Smooth muscle cell (in vitro differentiated cells): Measurements from ENCODE around the gene NOL4L. TPM values are rescaled to one million over a fixed set of nuclear protein-coding genes. Genes with fewer than 3 reads are reported as not detected.

ENCODE experiments used
- DNase-seq: peaks from one replicate; lab custom pipeline; 2025; ENCODE audit not compliant: unreplicated experiment; lab: John Stamatoyannopoulos, UW
- H2AFZ ChIP-seq: fragments of 200-600 bp; sonication (generic); 2 replicates; pipeline ENCODE4 v1.6.0; 2016; ENCODE audit warnings: antibody characterized with exemption, low read depth, mild to moderate bottlenecking
- H3F3A ChIP-seq: fragments of 200-600 bp; sonication (generic); 2 replicates; pipeline ENCODE4 v1.6.0; 2017; ENCODE audit warnings: antibody characterized with exemption, low read depth
- H3K27ac ChIP-seq: fragments of 200-600 bp; sonication (generic); 2 replicates; pipeline ENCODE4 v1.5.1; 2016; ENCODE audit warnings: low read depth, mild to moderate bottlenecking
- H3K27me3 ChIP-seq: fragments of 200-600 bp; sonication (generic); 2 replicates; pipeline ENCODE4 v1.6.1; 2016; ENCODE audit warnings: low read depth, mild to moderate bottlenecking
- H3K36me3 ChIP-seq: fragments of 200-600 bp; sonication (generic); 2 replicates; pipeline ENCODE4 v1.5.1; 2016; ENCODE audit warnings: low read depth
- H3K4me1 ChIP-seq: fragments of 200-600 bp; sonication (generic); 2 replicates; pipeline ENCODE4 v1.5.1; 2016; ENCODE audit warnings: low read depth
- H3K4me2 ChIP-seq: fragments of 200-600 bp; sonication (generic); 2 replicates; pipeline ENCODE4 v1.6.0; 2016; ENCODE audit warnings: mild to moderate bottlenecking
- H3K4me3 ChIP-seq: fragments of 200-600 bp; sonication (generic); 2 replicates; pipeline ENCODE4 v1.5.1; 2016; ENCODE audit warnings: mild to moderate bottlenecking
- H3K79me2 ChIP-seq: fragments of 200-600 bp; sonication (generic); 2 replicates; pipeline ENCODE4 v1.6.0; 2016; ENCODE audit warnings: low read depth, mild to moderate bottlenecking
- H3K9ac ChIP-seq: fragments of 200-600 bp; sonication (generic); 2 replicates; pipeline ENCODE4 v1.6.0; 2016; ENCODE audit warnings: low read depth
- H3K9me3 ChIP-seq: fragments of 200-600 bp; sonication (generic); replicated peaks from 2 replicates; pipeline ENCODE4 v1.5.1; 2016; ENCODE audit warnings: low read depth
- H4K20me1 ChIP-seq: fragments of 200-600 bp; sonication (generic); 2 replicates; pipeline ENCODE4 v1.6.0; 2016; ENCODE audit warnings: low read depth
- WGBS: methylation state at CpG from one replicate; pipeline ENCODE4 v1.1.7; 2016; ENCODE audit warnings: low lambda C conversion rate; 5-methylcytosine and 5-hydroxymethylcytosine counted together
- polyA plus RNA-seq: library from polyadenylated mRNA; unstranded; fragments of >200 nt; fragmentation: Nextera tagmentation; extraction: Ambion mirVana; gene quantifications from 2 replicates; pipeline ENCODE4 v1.2.1, GENCODE V29; 2016
- total RNA-seq: library from RNA; depleted of rRNA; stranded (reverse); fragments of >200 nt; gene quantifications from 2 replicates; pipeline ENCODE4 v1.2.3, GENCODE V29; 2014
- TF ChIP-seq, protein P1 (sequence below): fragments of 200-600 bp; sonication (generic); IDR thresholded peaks from 2 replicates; pipeline ENCODE4 v1.5.1; 2017; ENCODE audit warnings: borderline replicate concordance, mild to moderate bottlenecking, antibody characterized with exemption; ENCODE audit not compliant: insufficient read depth, poor library complexity, severe bottlenecking

Gene NOL4L
- total and polyA plus RNA-seq, 2 experiments from 2014 or later: 26.0 to 26.2 TPM

DNA sequence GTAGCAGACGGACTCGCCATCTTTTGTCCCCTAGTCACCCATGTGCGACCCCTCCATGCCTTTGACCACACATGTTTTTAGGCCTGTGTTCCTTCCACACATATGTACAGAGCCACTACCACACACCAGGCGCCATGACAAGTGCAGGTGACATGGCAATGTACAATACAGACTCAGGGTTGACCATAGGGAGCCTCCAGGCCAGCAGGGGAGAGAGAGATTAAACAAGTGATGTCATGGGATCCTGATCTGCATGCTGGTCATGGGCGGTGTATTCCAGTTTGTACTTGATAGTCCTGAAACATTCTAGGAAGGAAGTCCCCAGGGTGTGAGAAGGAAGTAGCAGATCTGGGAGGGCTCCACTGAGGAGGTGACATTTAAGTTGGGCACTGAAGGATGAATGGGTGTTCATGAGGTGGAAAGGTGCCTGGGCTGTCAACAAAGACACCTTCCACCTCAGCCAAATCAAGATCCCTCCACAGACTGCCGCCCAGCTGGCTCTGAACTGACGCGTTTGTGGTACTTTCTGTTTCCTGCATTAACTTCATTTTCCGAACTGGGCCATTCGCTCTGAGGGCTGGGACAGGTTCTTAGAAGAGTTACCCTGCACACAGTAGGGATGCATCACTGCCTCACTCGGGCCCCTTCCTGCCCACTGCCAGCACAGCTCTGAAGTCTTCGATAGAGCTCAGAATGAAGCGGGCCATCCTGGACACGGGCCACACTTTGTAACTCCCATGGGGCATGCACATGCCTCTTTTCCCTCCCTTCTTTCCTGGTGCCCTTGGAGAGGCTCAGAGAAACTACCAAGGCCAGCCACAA is 94.0 kb downstream of the NOL4L start:
- no peak for DNase-seq
- TF ChIP-seq, protein P1, sequence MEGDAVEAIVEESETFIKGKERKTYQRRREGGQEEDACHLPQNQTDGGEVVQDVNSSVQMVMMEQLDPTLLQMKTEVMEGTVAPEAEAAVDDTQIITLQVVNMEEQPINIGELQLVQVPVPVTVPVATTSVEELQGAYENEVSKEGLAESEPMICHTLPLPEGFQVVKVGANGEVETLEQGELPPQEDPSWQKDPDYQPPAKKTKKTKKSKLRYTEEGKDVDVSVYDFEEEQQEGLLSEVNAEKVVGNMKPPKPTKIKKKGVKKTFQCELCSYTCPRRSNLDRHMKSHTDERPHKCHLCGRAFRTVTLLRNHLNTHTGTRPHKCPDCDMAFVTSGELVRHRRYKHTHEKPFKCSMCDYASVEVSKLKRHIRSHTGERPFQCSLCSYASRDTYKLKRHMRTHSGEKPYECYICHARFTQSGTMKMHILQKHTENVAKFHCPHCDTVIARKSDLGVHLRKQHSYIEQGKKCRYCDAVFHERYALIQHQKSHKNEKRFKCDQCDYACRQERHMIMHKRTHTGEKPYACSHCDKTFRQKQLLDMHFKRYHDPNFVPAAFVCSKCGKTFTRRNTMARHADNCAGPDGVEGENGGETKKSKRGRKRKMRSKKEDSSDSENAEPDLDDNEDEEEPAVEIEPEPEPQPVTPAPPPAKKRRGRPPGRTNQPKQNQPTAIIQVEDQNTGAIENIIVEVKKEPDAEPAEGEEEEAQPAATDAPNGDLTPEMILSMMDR: no peak
- WGBS: 97% methylated on average over 14 of the region's 14 CpGs

DNA sequence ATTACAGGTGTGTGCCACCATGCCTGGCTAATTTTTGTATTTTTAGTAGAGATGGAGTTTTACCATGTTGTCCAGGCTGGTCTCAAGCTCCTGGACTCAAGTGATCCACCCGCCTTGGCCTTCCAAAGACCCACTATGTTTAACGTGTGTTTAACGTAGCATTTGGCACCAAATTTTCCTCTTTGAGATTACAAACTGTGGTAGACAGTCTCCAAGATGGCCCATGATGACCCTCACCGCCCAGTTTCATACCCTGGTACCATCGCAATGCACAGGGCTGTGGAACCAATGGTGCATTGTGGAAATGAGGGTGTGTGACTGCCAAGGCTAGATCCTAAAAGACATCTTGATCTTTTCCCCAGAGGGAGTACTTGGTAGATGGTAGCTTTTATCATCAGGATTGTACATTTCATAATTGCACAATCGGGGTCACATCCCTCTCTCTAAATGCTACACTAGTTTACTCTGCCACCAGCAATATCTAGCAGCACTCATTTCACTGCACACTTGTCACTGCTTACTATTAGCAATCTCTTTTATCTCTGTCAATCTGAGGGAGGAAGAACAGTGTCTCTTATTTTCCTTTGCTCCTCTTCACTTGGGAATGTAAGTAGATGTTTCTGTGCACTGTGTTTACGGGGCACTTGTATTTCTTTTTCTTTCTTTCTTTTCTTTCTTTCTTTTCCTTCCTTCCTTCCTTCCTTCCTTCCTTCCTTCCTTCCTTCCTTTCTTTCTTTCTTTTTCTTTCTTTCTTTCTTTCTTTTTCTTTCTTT is 96.9 kb downstream of the NOL4L start:
- H3K27me3 ChIP-seq: no peaks in the 10 kb centered on the region
- no peaks in the 10 kb centered on the region for H3K79me2 ChIP-seq
- no peak overlapping the region for H2AFZ ChIP-seq
- H3K9me3 ChIP-seq: no peaks in the 10 kb centered on the region
- H3K4me2 ChIP-seq: no peak overlapping the region
- peaks cover 12% of the 10 kb centered on the region for H3F3A ChIP-seq
- no peaks in the 10 kb centered on the region for H4K20me1 ChIP-seq
- no peak overlapping the region for H3K27ac ChIP-seq
- no peak overlapping the region for H3K4me3 ChIP-seq
- DNase-seq: no peak
- 96% methylated on average over 7 of the region's 7 CpGs for WGBS
- no peaks in the 10 kb centered on the region for H3K4me1 ChIP-seq
- H3K36me3 ChIP-seq: no peaks in the 10 kb centered on the region
- H3K9ac ChIP-seq: no peak overlapping the region
- TF ChIP-seq, protein P1: no peak

More for the DNA sequence above, 94.0 kb downstream of the NOL4L start:
- no peaks in the 10 kb centered on the region for H3K79me2 ChIP-seq
- peaks cover 3% of the 10 kb centered on the region for H3F3A ChIP-seq
- no peaks in the 10 kb centered on the region for H4K20me1 ChIP-seq
- no peak overlapping the region for H3K4me2 ChIP-seq
- H3K9ac ChIP-seq: no peak overlapping the region
- H3K36me3 ChIP-seq: no peaks in the 10 kb centered on the region
- no peaks in the 10 kb centered on the region for H3K4me1 ChIP-seq
- H3K9me3 ChIP-seq: no peaks in the 10 kb centered on the region
- no peaks in the 10 kb centered on the region for H3K27me3 ChIP-seq
- H2AFZ ChIP-seq: no peak overlapping the region
- H3K27ac ChIP-seq: no peak overlapping the region
- no peak overlapping the region for H3K4me3 ChIP-seq

DNA sequence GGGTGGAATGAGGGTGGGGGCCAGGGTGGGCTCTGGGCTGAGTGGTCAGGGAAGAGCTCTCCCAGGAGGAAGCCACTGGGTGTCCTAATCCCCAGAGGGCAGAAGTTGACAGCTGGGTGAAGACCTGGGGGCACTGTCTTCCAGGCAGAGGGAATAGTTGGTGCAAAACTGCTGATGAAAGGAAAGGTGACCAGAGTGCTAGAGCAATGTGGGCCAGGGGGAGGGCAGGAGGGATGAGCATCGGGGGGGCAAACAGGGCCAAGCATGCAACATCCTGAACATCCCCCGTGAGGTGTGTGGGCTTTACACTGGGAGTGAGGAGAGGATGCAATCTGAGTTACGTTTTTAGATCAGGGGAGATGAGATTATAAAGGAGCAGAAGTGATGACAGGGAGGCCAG is 97.8 kb downstream of the NOL4L start:
- Histone ChIP-seq H3K4me2 (no peak overlapping the region), H3K9me3 (no peaks in the 10 kb centered on the region), H3K4me1 (no peaks in the 10 kb centered on the region), H2AFZ (no peak overlapping the region), H3K27ac (no peak overlapping the region), H3K27me3 (no peaks in the 10 kb centered on the region), H4K20me1 (peaks cover 5% of the 10 kb centered on the region), H3F3A (peaks cover 12% of the 10 kb centered on the region), H3K79me2 (peaks cover 9% of the 10 kb centered on the region), H3K4me3 (no peak overlapping the region), H3K9ac (no peak overlapping the region), H3K36me3 (no peaks in the 10 kb centered on the region)
- TF ChIP-seq, protein P1: no peak
- no peak for DNase-seq
- 92% methylated on average over 3 of the region's 3 CpGs for WGBS
